ENCODE results near the gene STK24.

Gene STK24

DNA sequence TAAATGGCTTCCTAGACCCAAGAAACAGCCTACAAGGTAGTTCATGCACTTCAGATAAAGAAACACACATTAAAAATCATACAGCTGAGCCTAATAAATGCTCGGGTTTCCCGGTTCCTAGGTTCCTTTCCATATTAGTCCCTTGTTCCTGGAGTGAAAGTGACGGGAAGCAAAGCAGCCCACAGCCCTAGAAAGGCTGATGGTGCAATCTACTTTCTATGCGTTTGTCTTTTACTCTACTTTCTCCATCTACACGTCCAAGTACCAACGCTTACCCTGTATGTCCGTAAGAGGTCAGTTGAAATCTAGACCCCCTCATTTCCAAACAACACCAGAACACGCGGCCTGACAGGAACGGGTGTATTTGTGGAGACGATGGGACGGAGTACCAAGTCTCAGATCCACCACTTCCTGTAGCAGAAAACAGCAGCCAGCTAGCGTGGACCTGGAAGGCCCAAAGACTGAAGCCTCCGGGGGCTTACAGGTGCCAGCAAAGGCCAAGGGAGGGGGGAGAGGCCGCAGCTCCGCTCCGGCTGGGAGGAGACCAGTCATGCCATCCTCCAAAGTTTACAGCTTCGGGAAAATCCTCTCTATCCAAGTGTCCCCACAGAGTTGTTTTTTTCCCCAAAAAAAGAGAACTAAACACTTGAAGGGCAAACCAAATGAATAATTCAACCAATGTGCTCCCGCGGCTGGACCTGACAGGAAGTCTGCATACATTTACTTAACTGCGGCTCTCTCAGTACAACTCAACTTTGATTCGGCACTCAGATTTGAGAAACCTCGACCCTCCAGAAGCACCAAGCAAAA, 34.1 kb downstream of the STK24 start:
- TF ChIP-seq USF1 (IDR thresholded peaks at IDR 0.05) (no peak), EP300 (IDR thresholded peaks at IDR 0.05; ENCODE audit: borderline replicate concordance) (no peak), TAF1 (IDR thresholded peaks at IDR 0.05; ENCODE audit: low read depth) (no peak), EGR1 (IDR thresholded peaks at IDR 0.05) (no peak), FOXM1 (IDR thresholded peaks at IDR 0.05; ENCODE audit: borderline replicate concordance, low read depth) (no peak), YY1 (IDR thresholded peaks at IDR 0.05; ENCODE audit: low read depth) (no peak), MAX (IDR thresholded peaks at IDR 0.05) (no peak)

- no peak for TF ChIP-seq YY1 (IDR thresholded peaks at IDR 0.05; ENCODE audit: low read depth)
- no peak for TF ChIP-seq ZBTB7A (IDR thresholded peaks at IDR 0.05; ENCODE audit: low read depth)
- no peak for TF ChIP-seq RAD21 (IDR thresholded peaks at IDR 0.05; ENCODE audit: low read depth)
- TF ChIP-seq TCF12 (IDR thresholded peaks at IDR 0.05; ENCODE audit: low read depth): no peak
- no peak for TF ChIP-seq FOXM1 (IDR thresholded peaks at IDR 0.05; ENCODE audit: borderline replicate concordance, low read depth)
- TF ChIP-seq CEBPB (IDR thresholded peaks at IDR 0.05): no peak
- no peak for TF ChIP-seq USF1 (IDR thresholded peaks at IDR 0.05)
- no peak for TF ChIP-seq TEAD4 (IDR thresholded peaks at IDR 0.05)
- TF ChIP-seq CREB1 (IDR thresholded peaks at IDR 0.05; ENCODE audit: low read depth): no peak
- TF ChIP-seq MAX (IDR thresholded peaks at IDR 0.05): no peak
- no peak for TF ChIP-seq EGR1 (IDR thresholded peaks at IDR 0.05)
These were observed 35.2 kb downstream of the STK24 start for GRCh38 chr13:98541701-98542203.

- TF ChIP-seq TCF12 (IDR thresholded peaks at IDR 0.05; ENCODE audit: low read depth): no peak
These were observed 35.7 kb downstream of the STK24 start for GRCh38 chr13:98541191-98541590.

- no peak for TF ChIP-seq EGR1 (IDR thresholded peaks at IDR 0.05)
- no peak for TF ChIP-seq CREB1 (IDR thresholded peaks at IDR 0.05; ENCODE audit: low read depth)
- TF ChIP-seq CEBPB (IDR thresholded peaks at IDR 0.05): no peak
These were observed 36.4 kb downstream of the STK24 start for GRCh38 chr13:98540476-98540875.

- TF ChIP-seq MAX (IDR thresholded peaks at IDR 0.05): no peak
- no peak for TF ChIP-seq TCF12 (IDR thresholded peaks at IDR 0.05; ENCODE audit: low read depth)
- no peak for TF ChIP-seq FOXM1 (IDR thresholded peaks at IDR 0.05; ENCODE audit: borderline replicate concordance, low read depth)
- TF ChIP-seq TAF1 (IDR thresholded peaks at IDR 0.05; ENCODE audit: low read depth): no peak
- TF ChIP-seq TEAD4 (IDR thresholded peaks at IDR 0.05): no peak
- TF ChIP-seq EGR1 (IDR thresholded peaks at IDR 0.05): no peak
- TF ChIP-seq CEBPB (IDR thresholded peaks at IDR 0.05): no peak
- TF ChIP-seq YY1 (IDR thresholded peaks at IDR 0.05; ENCODE audit: low read depth): no peak
- TF ChIP-seq NFIC (IDR thresholded peaks at IDR 0.05): no peak
- no peak for TF ChIP-seq ZBTB7A (IDR thresholded peaks at IDR 0.05; ENCODE audit: low read depth)
- no peak for TF ChIP-seq RAD21 (IDR thresholded peaks at IDR 0.05; ENCODE audit: low read depth)
- TF ChIP-seq EP300 (IDR thresholded peaks at IDR 0.05; ENCODE audit: borderline replicate concordance): no peak
- no peak for TF ChIP-seq REST (IDR thresholded peaks at IDR 0.05; ENCODE audit: low read depth)
- no peak for TF ChIP-seq CREB1 (IDR thresholded peaks at IDR 0.05; ENCODE audit: low read depth)
- no peak for TF ChIP-seq USF1 (IDR thresholded peaks at IDR 0.05)
These were observed 37.2 kb downstream of the STK24 start for GRCh38 chr13:98539666-98540065.

DNA sequence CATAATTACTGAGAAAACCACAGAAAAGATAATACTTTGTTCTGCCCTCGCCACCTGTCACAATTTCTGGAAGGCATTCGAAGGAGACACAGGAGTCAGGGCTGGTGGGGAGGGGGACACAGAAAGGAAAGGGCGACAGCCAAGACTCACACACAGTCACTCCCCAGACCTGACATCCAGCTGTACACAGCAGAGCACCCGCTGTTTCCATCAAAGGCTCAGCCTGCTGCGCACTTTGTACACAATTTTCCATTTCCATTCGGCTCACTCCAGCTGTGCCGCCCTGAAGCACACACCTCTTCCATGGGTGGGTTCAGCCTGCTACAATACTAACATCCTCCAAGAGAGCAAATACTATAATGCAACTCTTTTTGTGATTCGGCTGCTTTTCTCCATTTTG, 38.0 kb downstream of the STK24 start:
- TF ChIP-seq REST (IDR thresholded peaks at IDR 0.05; ENCODE audit: low read depth) (no peak), CEBPB (IDR thresholded peaks at IDR 0.05) (no peak), RAD21 (IDR thresholded peaks at IDR 0.05; ENCODE audit: low read depth) (no peak), NFIC (IDR thresholded peaks at IDR 0.05) (no peak), EGR1 (IDR thresholded peaks at IDR 0.05) (no peak), TAF1 (IDR thresholded peaks at IDR 0.05; ENCODE audit: low read depth) (no peak), TEAD4 (IDR thresholded peaks at IDR 0.05) (no peak), ZBTB7A (IDR thresholded peaks at IDR 0.05; ENCODE audit: low read depth) (no peak), USF1 (IDR thresholded peaks at IDR 0.05) (no peak), YY1 (IDR thresholded peaks at IDR 0.05; ENCODE audit: low read depth) (no peak), MAX (IDR thresholded peaks at IDR 0.05) (no peak)
